HepG2 (cell line): ENCODE data around the gene DHRS11. TPM values are rescaled to one million over a fixed set of nuclear protein-coding genes. Genes with fewer than 3 reads are reported as not detected.

Experiments
- AHDC1 ChIP-seq: sonication (generic); formaldehyde crosslinking; IDR thresholded peaks from 2 replicates; pipeline ENCODE4 v1.5.1; 2020; ENCODE audit warnings: mild to moderate bottlenecking, missing genetic modification reagents, borderline replicate concordance
- ATM ChIP-seq: fragments of 450-650 bp; IDR thresholded peaks from 2 replicates; pipeline ENCODE4 v1.7.1; 2017; ENCODE audit warnings: mild to moderate bottlenecking, borderline replicate concordance
- DNMT1 ChIP-seq: sonication (generic); formaldehyde crosslinking; IDR thresholded peaks from 2 replicates; pipeline ENCODE4 v1.5.1; 2020; ENCODE audit warnings: mild to moderate bottlenecking, missing genetic modification reagents
- GATAD2A ChIP-seq: IDR thresholded peaks from 2 replicates; pipeline ENCODE4 v1.6.1; 2016
- GMEB1 ChIP-seq: sonication (generic); formaldehyde crosslinking; IDR thresholded peaks from 2 replicates; pipeline ENCODE4 v1.5.1; 2020; ENCODE audit warnings: missing genetic modification reagents, mild to moderate bottlenecking, borderline replicate concordance
- GPBP1L1 ChIP-seq: sonication (generic); formaldehyde crosslinking; IDR thresholded peaks from 2 replicates; pipeline ENCODE4 v1.5.0; 2020; ENCODE audit warnings: mild to moderate bottlenecking, missing genetic modification reagents
- GTF3A ChIP-seq: sonication (generic); formaldehyde crosslinking; conservative IDR thresholded peaks from 2 replicates; pipeline ENCODE4 v1.4.0; 2020; ENCODE audit warnings: mild to moderate bottlenecking, missing genetic modification reagents
- HMG20B ChIP-seq: conservative IDR thresholded peaks from 2 replicates; pipeline ENCODE4 v1.6.1; 2016; ENCODE audit warnings: missing genetic modification reagents, missing compliant biosample characterization
- IRX3 ChIP-seq: sonication (generic); formaldehyde crosslinking; IDR thresholded peaks from 2 replicates; pipeline ENCODE4 v1.8.1; 2023; ENCODE audit warnings: mild to moderate bottlenecking, low read depth, missing genetic modification reagents, borderline replicate concordance
- NFE2 ChIP-seq: sonication (generic); formaldehyde crosslinking; IDR thresholded peaks from 2 replicates; pipeline ENCODE4 v1.4.0; 2020; ENCODE audit warnings: missing genetic modification reagents
- ZGPAT ChIP-seq: IDR thresholded peaks from 2 replicates; pipeline ENCODE4 v1.6.1; 2016; ENCODE audit warnings: mild to moderate bottlenecking
- ZNF333 ChIP-seq: sonication (generic); formaldehyde crosslinking; IDR thresholded peaks from 2 replicates; pipeline ENCODE4 v1.4.0; 2020; ENCODE audit warnings: mild to moderate bottlenecking, missing genetic modification reagents, borderline replicate concordance
- ZNF44 ChIP-seq: sonication (generic); formaldehyde crosslinking; IDR thresholded peaks from 2 replicates; pipeline ENCODE4 v1.5.1; 2020; ENCODE audit warnings: mild to moderate bottlenecking, missing genetic modification reagents
- ZNF724P ChIP-seq: sonication (generic); formaldehyde crosslinking; IDR thresholded peaks from 2 replicates; pipeline ENCODE4 v1.8.0; 2022; ENCODE audit warnings: missing genetic modification reagents, borderline replicate concordance
- ZNF761 ChIP-seq: sonication (generic); formaldehyde crosslinking; conservative IDR thresholded peaks from 2 replicates; pipeline ENCODE4 v1.4.0; 2020; ENCODE audit warnings: mild to moderate bottlenecking, missing genetic modification reagents
- ZNF816 ChIP-seq: sonication (generic); formaldehyde crosslinking; IDR thresholded peaks from 2 replicates; pipeline ENCODE4 v1.8.0; 2022; ENCODE audit warnings: missing genetic modification reagents, mild to moderate bottlenecking, borderline replicate concordance
- ZZZ3 ChIP-seq: sonication (generic); formaldehyde crosslinking; IDR thresholded peaks from 2 replicates; pipeline ENCODE4 v1.4.0; 2020; ENCODE audit warnings: missing genetic modification reagents, mild to moderate bottlenecking, borderline replicate concordance
- polyA plus RNA-seq, 8 experiments: library from polyadenylated mRNA; depleted of rRNA in 3 of 8; stranded (reverse) in 7 of 8; unstranded in 1 of 8; fragments of >200 nt; fragmentation: Illumina TruSeq in 4 of 8; extraction: Trizol in 4 of 8; gene quantifications; 2 replicates each; pipeline versions ENCODE4 v1.2.1 to v1.2.3, GENCODE V29; 2011 to 2016; ENCODE audit warnings: low read depth in 4 of 8, missing spikeins in 1 of 8, mixed read lengths in 1 of 8; ENCODE audit not compliant: insufficient read depth in 1 of 8
- total RNA-seq, 5 experiments: library from RNA; depleted of rRNA; stranded (reverse); fragments of >200 nt; fragmentation: Illumina TruSeq; extraction: Trizol; gene quantifications; 2 replicates each; pipeline ENCODE4 v1.2.3, GENCODE V29; 2016; ENCODE audit warnings: low read depth in 1 of 5

Gene DHRS11
- total and polyA plus RNA-seq, 2 of the 13 experiments (the other 11 are each of a cell fraction or from before 2014, with no cell fraction given): 28.4 to 41.9 TPM

- TF ChIP-seq GATAD2A (CRISPR knock-in tag) (peak; percentile 17; the same call in 1 of the 2 replicates), ZGPAT (peak; percentile 67), ATM (no peak), GPBP1L1 (CRISPR knock-in tag) (no peak), HMG20B (CRISPR knock-in tag) (peak; percentile 9; the same call in 1 of the 2 replicates), GTF3A (CRISPR knock-in tag) (no peak), ZNF724P (CRISPR knock-in tag) (no peak), IRX3 (CRISPR knock-in tag) (no peak), ZZZ3 (CRISPR knock-in tag) (peak; percentile 85; the same call in 1 of the 2 replicates), ZNF761 (CRISPR knock-in tag) (0 out of 2 replicates have a peak, but pooled peaks have one; percentile 9), DNMT1 (CRISPR knock-in tag) (no peak), AHDC1 (CRISPR knock-in tag) (no peak), ZNF333 (no peak), ZNF816 (CRISPR knock-in tag) (no peak), NFE2 (CRISPR knock-in tag) (no peak), ZNF44 (CRISPR knock-in tag) (no peak), GMEB1 (peak; percentile 68)
Measured at GRCh38 chr17:36544307-36545076, 47.2 kb upstream of the DHRS11 start, which contains the start of gene GGNBP2 (continued).
